Measurements from ENCODE around the gene LRRC74A. TPM values are rescaled to one million over a fixed set of nuclear protein-coding genes. Genes with fewer than 3 reads are reported as not detected.

LRRC74A gene
- total RNA-seq, 1 donor from 2014 or later, result not detected

DNA sequence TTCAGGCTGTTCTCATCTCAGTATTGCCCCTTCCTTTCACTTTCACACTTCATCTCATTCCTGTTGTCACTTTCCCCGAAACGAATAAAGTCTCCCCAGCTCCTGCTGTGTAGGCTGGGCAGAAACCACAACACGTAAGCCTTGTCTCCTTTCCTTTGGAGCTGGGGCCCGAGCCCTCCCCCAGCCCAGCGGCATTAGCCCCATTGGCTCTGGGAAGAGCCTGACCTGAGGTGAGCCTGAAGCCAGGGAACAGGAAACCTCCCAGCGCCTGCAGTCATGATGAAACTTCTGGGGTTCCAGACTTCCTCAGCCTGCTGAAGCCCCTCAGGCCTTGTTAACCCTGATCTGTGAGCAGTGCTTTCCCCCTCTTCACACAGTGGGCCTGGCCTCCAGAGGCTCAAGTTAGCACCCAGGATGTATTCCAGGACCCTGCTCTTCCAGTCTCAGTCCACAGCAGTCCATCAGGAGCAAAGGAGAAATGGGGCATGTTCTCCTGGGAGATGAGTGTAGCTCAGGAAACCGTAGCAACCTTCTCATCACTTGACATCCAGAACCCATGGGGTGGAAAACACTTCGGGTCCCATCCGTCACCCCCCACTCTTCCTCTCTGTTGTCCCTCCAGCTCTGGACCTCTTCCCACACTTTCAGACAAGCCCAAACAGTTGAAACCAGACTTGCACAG lies 43.2 kb upstream of the LRRC74A start:
- DNase-seq (ENCODE audit: low read depth) (no peak), FAIRE-seq (peak; percentile 90)
- Histone ChIP-seq H3K36me3 (ENCODE audit: control insufficient read depth, insufficient read depth, low read length) (peaks cover 1% of the 10 kb centered on the region), H3K4me3 (ENCODE audit: low read depth, low read length) (no peak overlapping the region), H3K27me3 (ENCODE audit: control insufficient read depth, insufficient read depth, low read length) (no peaks in the 10 kb centered on the region)
- TF ChIP-seq, protein P1, sequence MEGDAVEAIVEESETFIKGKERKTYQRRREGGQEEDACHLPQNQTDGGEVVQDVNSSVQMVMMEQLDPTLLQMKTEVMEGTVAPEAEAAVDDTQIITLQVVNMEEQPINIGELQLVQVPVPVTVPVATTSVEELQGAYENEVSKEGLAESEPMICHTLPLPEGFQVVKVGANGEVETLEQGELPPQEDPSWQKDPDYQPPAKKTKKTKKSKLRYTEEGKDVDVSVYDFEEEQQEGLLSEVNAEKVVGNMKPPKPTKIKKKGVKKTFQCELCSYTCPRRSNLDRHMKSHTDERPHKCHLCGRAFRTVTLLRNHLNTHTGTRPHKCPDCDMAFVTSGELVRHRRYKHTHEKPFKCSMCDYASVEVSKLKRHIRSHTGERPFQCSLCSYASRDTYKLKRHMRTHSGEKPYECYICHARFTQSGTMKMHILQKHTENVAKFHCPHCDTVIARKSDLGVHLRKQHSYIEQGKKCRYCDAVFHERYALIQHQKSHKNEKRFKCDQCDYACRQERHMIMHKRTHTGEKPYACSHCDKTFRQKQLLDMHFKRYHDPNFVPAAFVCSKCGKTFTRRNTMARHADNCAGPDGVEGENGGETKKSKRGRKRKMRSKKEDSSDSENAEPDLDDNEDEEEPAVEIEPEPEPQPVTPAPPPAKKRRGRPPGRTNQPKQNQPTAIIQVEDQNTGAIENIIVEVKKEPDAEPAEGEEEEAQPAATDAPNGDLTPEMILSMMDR (IDR thresholded peaks at IDR 0.05; ENCODE audit: insufficient read depth, low read length, severe bottlenecking), result no peak

DNA sequence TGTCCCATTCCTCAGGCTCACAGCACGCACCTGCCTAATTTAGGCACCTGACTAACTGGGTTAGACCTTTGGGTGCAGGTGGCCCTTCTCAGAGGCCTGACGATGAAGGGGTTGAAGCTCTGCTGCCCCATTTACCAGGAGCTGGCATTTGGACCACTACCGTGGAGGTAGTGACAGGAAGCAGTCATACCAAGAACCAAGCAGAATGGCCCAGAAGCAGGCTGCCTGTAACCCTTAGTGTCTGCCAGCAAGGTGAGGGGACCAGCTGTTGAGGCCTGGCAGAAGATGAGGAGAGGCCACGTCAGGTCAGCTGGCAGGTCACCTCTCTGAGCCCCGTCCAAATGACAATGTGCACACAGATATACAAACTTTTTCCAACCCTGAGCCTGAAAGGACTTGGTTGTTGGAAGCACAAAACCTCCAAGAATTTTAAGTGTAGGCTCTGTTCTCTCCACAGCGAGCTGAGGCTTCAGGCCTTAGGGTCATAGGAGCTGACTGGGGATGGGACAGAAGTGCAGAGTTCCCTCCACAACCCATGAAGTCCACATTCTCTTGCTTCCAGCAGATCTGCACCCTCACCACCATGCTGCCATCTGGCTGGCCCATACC lies 41.8 kb upstream of the LRRC74A start:
- FAIRE-seq (no peak), DNase-seq (ENCODE audit: low read depth) (no peak)
- Histone ChIP-seq H3K36me3 (ENCODE audit: control insufficient read depth, insufficient read depth, low read length) (peaks cover 5% of the 10 kb centered on the region), H3K4me3 (ENCODE audit: low read depth, low read length) (no peak overlapping the region), H3K27me3 (ENCODE audit: control insufficient read depth, insufficient read depth, low read length) (no peaks in the 10 kb centered on the region)
- TF ChIP-seq, protein P1 (IDR thresholded peaks at IDR 0.05; ENCODE audit: insufficient read depth, low read length, severe bottlenecking), result no peak

DNA sequence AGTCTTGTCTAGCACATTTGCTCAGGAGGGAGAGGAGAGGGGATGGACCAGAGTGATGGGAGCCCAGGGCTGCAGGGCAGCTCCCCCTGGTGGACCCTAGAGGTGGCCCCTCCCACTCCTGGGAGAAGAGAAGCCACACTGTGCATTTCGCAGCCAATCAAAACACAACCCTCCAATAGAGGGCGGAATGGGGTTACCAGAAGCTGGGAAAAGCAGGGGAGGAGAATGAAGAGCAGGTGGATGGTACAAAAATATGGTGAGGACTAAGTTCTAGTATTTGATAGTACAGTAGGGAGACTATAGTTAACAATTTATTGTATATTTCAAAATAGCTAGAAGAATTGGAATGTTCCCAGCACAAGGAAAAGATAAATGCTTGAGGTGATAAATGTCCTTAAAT lies 41.3 kb upstream of the LRRC74A start:
- peak; percentile 61 for DNase-seq (ENCODE audit: low read depth)
- FAIRE-seq, result no peak
- TF ChIP-seq, protein P1 (IDR thresholded peaks at IDR 0.05; ENCODE audit: insufficient read depth, low read length, severe bottlenecking), result peak; percentile 72
- no peaks in the 10 kb centered on the region for H3K27me3 ChIP-seq (ENCODE audit: control insufficient read depth, insufficient read depth, low read length)
- no peak overlapping the region for H3K4me3 ChIP-seq (ENCODE audit: low read depth, low read length)
- peaks cover 5% of the 10 kb centered on the region for H3K36me3 ChIP-seq (ENCODE audit: control insufficient read depth, insufficient read depth, low read length)

DNA sequence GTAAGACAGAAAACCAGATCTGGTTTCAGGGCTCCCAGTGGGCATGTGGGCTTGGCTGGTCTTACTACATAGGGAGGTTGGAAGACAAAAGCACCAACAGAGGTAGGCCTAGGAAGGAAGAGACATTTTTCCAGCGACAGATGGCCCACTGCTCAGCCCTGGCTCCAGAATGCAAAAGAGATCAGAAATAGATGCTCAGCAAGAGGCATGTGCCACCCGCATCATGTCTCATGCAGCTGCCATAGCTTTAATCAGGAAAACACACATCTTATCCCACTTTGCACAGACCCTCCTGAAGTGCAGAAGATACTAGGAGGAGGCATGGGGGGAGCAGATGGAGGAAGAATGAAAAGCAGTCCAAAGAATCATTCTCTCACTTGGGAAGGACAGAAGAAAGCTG lies 39.6 kb upstream of the LRRC74A start:
- TF ChIP-seq, protein P1 (IDR thresholded peaks at IDR 0.05; ENCODE audit: insufficient read depth, low read length, severe bottlenecking), result no peak
- DNase-seq (ENCODE audit: low read depth) (no peak), FAIRE-seq (no peak)
- Histone ChIP-seq H3K27me3 (ENCODE audit: control insufficient read depth, insufficient read depth, low read length) (no peaks in the 10 kb centered on the region), H3K4me3 (ENCODE audit: low read depth, low read length) (no peak overlapping the region), H3K36me3 (ENCODE audit: control insufficient read depth, insufficient read depth, low read length) (peaks cover 11% of the 10 kb centered on the region)

DNA sequence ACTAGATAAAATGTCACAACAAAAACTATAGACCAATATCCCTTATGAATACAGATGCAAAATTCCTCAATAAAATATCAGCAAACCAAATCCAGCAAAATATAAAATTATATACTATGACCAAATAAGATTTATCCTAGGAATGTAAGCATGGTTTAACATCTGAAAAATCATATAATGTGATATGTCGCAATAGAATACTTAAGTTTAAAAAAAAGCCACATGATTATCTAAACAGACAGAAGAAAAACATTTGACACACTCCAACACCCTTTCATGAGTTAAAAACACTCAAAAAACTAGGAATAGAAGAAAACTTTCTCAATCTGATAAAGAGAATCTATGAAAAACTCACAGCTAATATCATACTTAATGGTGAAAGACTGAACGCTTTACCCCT lies 33.8 kb upstream of the LRRC74A start:
- no peaks in the 10 kb centered on the region for H3K27me3 ChIP-seq (ENCODE audit: control insufficient read depth, insufficient read depth, low read length)
- TF ChIP-seq, protein P1 (IDR thresholded peaks at IDR 0.05; ENCODE audit: insufficient read depth, low read length, severe bottlenecking), result no peak
- DNase-seq (ENCODE audit: low read depth), result no peak
- no peak overlapping the region for H3K4me3 ChIP-seq (ENCODE audit: low read depth, low read length)
- peaks cover 11% of the 10 kb centered on the region for H3K36me3 ChIP-seq (ENCODE audit: control insufficient read depth, insufficient read depth, low read length)
- FAIRE-seq, result no peak
